ENCODE measurements around the gene TMTC2.

TMTC2 gene

GRCh38 chr12:82964446-82964845 is 277.7 kb downstream of the TMTC2 start:
- DNase-seq: no peak

GRCh38 chr12:82966001-82966559 is 279.4 kb downstream of the TMTC2 start:
- DNase-seq: no peak

DNA sequence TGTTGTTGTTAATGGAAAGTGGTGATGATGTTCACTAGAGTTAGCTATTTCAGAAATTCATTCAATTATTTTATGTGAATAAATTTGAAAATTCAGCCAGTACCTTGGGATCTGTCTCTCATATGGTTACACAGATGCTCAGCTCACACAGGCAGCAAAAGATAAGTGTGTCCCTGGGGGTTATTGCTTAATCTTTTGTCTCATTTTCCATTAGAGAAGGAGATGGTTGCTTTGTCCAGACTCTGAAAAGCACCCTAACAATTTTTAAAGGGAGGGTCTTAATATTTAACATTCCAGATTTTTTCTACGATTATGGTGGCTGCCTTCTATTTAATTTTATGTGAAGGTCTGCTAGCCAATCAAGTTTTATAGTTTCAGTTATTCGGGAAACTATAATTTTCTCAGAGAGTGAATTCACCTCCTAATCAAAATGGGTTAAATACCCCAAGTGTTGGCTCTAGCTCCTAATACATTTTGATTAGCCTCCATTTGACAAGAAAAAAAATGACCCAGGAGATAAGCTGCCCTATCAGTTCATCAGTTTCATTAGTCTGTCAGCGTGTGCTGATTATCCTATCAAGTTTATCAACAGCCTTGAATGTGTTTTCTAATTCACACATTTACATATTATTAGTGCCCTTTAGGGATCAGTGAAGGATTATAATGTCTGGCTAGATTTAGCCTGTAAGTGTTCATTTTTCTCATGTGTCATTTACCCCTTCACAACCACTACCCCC is 282.1 kb downstream of the TMTC2 start:
- no peak for DNase-seq

DNA sequence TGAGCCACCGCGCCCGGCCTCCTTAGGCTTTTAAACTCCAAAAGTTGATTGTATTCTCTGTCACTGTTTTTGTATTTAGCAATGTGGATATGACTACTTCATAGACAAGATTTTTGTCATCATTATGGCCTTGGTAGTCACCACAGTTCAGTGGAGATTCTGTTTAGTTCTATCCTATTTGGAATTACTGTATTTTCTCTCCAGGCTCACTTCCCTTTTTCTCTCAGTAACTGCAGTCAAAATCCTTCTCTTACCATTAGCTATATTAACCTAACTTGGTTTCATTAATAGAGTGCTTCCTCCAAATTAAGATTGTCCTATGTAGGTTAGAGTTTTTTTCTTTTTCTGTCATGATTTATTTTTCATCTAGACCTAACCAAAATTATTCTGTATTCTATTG is 283.9 kb downstream of the TMTC2 start:
- no peak for DNase-seq

DNA sequence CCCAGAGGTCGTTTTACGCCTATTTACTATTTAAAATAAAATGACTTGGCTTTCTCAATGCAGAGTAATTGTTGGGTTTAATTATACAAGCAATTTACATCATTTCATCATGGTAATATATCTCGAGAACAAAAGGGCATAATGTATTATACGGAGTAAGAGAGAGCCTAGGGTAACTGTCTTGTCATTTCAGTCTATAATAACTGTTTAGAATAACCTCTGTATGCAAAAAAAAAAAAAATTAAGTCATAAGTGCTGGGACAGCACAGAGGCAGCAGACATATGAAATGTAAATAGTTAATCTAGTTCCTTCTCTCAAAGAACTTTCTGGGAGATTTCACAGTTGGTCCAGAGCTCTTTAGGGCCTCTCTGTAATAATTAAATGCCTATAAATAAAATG is 284.9 kb downstream of the TMTC2 start:
- DNase-seq: no peak

DNA sequence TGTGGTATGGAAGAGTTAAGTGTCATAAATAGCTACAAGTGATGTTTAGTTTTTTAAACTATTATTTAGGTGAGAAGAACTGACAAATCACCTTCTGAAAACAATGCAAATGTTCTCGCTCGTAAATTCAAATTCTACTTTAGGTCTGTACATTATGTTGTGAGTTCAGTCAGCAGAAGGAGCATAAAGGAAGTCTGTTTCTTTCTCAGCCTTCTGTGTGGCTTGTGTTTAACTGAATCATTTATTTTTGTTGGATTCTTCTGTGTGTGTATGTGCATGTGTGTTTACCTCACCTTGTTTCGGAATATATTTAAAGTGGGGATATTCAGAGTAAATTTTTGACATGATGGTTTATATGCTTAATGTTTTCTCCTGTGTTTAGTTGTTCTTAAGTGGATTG is 285.9 kb downstream of the TMTC2 start:
- DNase-seq: no peak

- no peak for DNase-seq
These were observed 286.9 kb downstream of the TMTC2 start for GRCh38 chr12:82973592-82973991.

GRCh38 chr12:82981150-82981549 is 294.4 kb downstream of the TMTC2 start:
- no peak for DNase-seq

DNA sequence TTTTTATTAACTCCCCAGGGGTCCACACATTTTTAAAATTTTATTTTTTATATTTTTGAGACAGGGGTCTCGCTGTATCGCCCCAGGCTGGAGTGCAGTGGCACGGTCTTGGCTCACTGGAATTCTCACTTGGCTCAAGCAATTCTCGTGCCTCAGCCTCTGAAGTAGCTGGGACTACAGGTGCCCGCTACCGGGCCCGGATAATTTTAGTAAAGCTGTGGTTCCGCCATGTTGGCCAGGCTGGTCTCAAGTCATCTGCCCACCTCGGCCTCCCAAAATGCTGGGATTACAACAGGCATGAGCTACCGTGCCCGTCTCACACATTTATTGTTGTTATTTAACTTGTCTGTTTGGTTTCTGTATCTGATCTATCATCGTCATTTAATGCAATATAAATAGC is 307.4 kb downstream of the TMTC2 start:
- DNase-seq: no peak

DNA sequence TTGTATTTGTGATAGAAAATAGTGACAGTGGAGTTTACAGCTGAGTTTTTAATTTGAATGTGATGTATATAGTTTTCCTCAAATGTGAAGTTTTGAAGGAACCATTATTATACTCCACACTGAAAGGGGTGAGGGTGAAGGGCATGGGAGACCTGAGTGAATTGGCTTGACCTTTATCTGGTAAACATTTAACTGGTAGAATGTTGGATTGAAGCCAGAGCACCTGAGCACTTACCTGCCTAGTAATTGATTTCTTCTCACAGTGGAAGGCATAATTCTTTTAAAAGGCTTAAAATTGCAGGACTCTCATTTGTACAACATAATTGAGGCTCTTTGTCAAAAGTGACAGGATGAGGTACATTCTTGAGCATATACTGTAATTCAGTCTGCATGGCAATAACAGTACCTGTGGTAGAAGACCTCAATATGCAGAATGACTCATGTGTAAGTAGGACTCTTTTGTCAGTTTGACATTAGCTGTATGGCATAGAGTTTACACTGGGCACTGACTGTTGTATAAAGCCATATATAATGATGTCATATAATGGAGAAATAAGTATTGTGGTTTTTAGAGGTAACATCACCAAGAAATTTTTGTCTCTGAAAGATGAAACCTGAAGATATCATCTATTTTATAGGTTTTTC is 309.6 kb downstream of the TMTC2 start:
- peak; percentile 55 for DNase-seq

DNA sequence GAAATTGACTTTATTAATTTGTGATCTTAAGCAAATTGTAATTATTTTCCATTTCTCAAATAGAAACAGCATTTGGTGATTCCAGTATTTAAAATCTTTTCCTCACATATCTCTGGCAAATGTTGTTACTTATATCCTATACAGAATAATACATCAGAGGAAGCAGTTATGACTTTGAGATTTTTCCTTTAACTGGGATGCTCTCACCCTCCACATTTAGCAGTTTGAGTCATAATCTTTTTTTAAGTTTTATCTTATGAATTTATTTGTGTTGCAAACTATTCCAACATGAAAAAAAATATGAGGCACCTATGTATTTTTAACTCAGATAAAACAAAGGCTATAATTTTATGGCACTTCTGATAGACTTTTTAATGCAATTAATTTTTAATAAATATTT is 311.8 kb downstream of the TMTC2 start:
- no peak for DNase-seq

DNA sequence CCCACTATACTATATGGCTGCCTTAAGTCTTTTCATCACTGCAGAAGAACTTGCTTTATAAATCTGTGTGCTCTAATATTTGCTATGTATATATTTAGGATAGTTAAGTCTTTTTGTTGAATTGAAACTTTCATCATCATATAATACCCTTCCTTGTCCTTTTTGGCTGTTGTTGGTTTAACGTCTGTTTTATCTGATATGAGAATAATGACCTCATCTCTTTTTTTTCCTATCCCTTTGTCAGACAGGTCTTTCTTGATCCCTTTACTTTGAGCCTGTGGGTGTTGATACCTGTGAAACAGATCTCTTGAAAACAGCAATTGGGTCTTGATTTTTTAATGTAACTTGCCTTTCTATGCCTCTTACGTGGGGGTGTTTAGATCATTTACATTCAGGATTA is 316.3 kb downstream of the TMTC2 start:
- DNase-seq: no peak

GRCh38 chr12:83005534-83006197 is 319.0 kb downstream of the TMTC2 start:
- no peak for DNase-seq

- no peak for DNase-seq
These were observed 322.0 kb downstream of the TMTC2 start for GRCh38 chr12:83008703-83009102.

- no peak for DNase-seq
These were observed 323.6 kb downstream of the TMTC2 start for GRCh38 chr12:83010169-83010804.

- no peak for DNase-seq
These were observed 328.9 kb downstream of the TMTC2 start for GRCh38 chr12:83015390-83016217.

DNA sequence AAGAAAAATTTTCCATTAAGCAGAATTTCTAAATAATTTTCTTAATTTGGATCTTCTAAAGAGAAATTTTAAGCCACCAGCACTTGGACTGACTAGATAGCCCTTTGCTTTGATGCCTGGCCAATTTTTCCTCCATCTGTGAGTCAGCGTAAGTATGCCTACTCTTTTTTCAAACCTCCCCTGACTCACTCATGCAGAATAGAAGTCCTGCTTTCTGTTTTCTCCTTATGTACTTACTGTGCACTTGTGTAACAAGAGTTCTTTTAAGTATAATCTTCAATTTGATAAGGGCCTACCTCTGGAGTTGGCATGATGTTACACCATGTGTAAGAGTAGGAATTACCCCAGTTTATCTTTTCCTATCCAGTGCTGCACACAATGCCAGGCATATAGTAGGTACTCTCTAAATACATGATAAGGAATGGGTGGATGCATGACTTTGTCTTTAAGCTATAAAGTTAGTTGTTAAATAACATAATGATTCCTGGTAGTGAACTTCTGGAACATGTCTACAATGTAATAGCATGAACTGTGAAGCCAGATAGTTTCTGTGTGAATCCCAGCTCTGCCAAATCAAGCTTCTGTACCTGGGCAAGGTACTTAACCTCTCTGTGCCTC is 329.6 kb downstream of the TMTC2 start:
- DNase-seq: no peak

- no peak for DNase-seq
These were observed 330.3 kb downstream of the TMTC2 start for GRCh38 chr12:83016991-83017390.

GRCh38 chr12:83018088-83018487 is 331.4 kb downstream of the TMTC2 start:
- DNase-seq: no peak

DNA sequence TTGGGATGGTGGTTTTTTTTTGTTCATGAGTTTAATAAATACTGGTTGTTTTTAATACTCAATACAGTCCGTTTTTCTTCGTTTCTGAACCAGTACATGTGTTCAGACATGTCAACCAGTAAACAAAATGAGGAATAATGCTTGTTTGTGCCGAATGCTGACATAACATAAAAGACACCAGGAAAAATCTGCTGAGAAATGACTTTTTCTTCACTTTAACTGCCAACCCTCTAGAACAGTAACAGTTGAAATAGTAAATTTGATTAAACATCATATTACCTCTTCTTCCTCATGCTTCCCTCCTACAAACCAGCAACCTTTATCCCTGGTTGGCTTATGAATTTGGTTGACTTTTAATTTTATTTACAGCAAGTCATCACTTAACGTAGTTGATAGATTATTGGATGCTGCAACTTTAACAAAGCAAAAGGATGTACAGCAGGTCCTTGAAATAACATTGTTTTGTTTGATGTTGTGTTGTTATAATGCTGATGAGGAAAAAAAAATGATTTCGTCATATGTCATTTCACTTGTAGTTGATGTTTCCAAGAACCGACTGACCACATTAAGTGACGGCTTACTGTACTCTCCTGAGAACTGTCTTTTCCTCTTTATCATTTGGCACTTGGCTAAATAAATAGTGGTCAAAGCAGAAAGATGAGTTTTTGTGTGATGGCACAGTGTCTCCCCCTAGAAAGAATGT is 340.5 kb downstream of the TMTC2 start:
- no peak for DNase-seq

DNA sequence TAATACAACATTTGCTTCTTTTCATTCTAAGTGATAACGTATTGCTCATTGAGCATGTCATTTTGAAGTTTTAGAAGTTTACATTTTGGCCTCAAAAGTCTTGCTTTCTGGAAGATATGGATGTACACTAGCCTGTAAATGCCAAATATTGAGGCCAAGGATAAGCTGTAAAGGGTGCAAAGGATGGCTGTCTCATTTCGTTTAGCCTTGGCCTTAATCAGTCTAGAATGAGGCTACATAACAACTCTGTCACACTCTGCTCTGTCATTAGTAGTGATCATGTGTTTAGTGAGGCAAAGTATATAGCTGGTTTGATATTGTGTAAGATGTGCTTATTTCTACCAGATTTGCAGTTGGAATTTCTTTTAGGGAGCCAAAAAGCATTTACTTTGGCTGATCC is 344.5 kb downstream of the TMTC2 start:
- DNase-seq: no peak
